Neural cell (in vitro differentiated cells): ENCODE data around the gene KRT27.

Source experiments
- EP300 ChIP-seq: fragments of 450-650 bp; conservative IDR thresholded peaks from 2 replicates; pipeline ENCODE4 v1.6.1; 2014; ENCODE audit warnings: antibody characterized with exemption, mild to moderate bottlenecking, moderate library complexity; ENCODE audit not compliant: poor library complexity, severe bottlenecking
- EZH2 ChIP-seq: fragments of 200-600, 300-800 bp; shearing (Covaris generic), sonication (generic); IDR thresholded peaks from 2 replicates; pipeline ENCODE4 v1.6.1; 2014; ENCODE audit warnings: antibody characterized with exemption, low read length, borderline replicate concordance, mild to moderate bottlenecking; ENCODE audit not compliant: insufficient read depth, poor library complexity, severe bottlenecking
- MXI1 ChIP-seq: fragments of 450-650 bp; conservative IDR thresholded peaks from 2 replicates; pipeline ENCODE4 v1.6.1; 2014; ENCODE audit warnings: antibody characterized with exemption, mild to moderate bottlenecking; ENCODE audit not compliant: poor library complexity, severe bottlenecking
- POLR2AphosphoS5 ChIP-seq: IDR thresholded peaks from 2 replicates; pipeline ENCODE4 v1.6.1; 2012
- REST ChIP-seq: IDR thresholded peaks from 2 replicates; pipeline ENCODE4 v1.6.1; 2012; ENCODE audit warnings: borderline replicate concordance
- SMC3 ChIP-seq: fragments of 450-650 bp; conservative IDR thresholded peaks from 2 replicates; pipeline ENCODE4 v1.6.1; 2014; ENCODE audit warnings: antibody characterized with exemption, mild to moderate bottlenecking, moderate library complexity; ENCODE audit not compliant: poor library complexity
- TAF1 ChIP-seq: IDR thresholded peaks from 2 replicates; pipeline ENCODE4 v1.6.1; 2012; ENCODE audit warnings: low read depth
- TF ChIP-seq, protein P1 (sequence below): fragments of 450-650 bp; IDR thresholded peaks from 2 replicates; pipeline ENCODE4 v1.5.1; 2014; ENCODE audit warnings: antibody characterized with exemption, mild to moderate bottlenecking, moderate library complexity; ENCODE audit not compliant: poor library complexity, severe bottlenecking

- no peak for TF ChIP-seq EP300
- TF ChIP-seq, protein P1, sequence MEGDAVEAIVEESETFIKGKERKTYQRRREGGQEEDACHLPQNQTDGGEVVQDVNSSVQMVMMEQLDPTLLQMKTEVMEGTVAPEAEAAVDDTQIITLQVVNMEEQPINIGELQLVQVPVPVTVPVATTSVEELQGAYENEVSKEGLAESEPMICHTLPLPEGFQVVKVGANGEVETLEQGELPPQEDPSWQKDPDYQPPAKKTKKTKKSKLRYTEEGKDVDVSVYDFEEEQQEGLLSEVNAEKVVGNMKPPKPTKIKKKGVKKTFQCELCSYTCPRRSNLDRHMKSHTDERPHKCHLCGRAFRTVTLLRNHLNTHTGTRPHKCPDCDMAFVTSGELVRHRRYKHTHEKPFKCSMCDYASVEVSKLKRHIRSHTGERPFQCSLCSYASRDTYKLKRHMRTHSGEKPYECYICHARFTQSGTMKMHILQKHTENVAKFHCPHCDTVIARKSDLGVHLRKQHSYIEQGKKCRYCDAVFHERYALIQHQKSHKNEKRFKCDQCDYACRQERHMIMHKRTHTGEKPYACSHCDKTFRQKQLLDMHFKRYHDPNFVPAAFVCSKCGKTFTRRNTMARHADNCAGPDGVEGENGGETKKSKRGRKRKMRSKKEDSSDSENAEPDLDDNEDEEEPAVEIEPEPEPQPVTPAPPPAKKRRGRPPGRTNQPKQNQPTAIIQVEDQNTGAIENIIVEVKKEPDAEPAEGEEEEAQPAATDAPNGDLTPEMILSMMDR: no peak
- TF ChIP-seq SMC3: no peak
- no peak for TF ChIP-seq EZH2
- no peak for TF ChIP-seq REST
- no peak for TF ChIP-seq TAF1
- TF ChIP-seq POLR2AphosphoS5: no peak
- TF ChIP-seq MXI1: no peak
These were observed 28.5 kb downstream of the KRT27 start for GRCh38 chr17:40753804-40754203.
